ENCODE data around the gene LRSAM1.

DNA sequence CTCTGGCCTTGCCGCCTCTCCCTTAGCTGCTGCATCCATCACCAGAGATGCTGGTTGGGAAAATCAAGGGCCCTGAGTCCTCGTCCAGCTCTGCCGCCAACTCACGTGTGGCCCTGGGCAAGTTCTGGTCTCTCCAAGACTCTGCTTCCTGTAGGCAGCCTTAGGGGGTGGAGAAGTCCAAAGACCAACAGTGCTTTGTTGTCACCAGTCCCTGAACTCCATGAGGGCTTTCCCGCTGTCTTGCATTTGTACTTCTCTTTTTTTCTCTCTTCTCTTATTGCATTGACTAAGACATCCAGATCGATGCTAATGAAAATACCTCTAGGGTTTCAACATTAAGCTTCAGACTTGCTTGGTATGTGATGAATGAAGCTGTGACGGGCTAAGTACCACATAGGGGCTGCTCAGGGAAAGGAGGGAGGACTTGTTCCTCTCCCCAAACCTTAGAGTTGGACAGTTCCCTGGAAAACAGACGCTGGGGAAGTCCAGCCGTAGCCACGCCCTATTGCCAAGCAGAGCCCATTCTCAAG, 97.1 kb downstream of the LRSAM1 start:
- TF ChIP-seq CTCF (IDR thresholded peaks at IDR 0.05; ENCODE audit: insufficient read depth, low read length, poor library complexity, severe bottlenecking), result no peak
- TF ChIP-seq EZH2phosphoT487 (conservative IDR thresholded peaks at IDR 0.05; ENCODE audit: low read length), result no peak

Measured in SU-DHL-6 (cell line).